ENCODE data around the gene KSR1.

DNA sequence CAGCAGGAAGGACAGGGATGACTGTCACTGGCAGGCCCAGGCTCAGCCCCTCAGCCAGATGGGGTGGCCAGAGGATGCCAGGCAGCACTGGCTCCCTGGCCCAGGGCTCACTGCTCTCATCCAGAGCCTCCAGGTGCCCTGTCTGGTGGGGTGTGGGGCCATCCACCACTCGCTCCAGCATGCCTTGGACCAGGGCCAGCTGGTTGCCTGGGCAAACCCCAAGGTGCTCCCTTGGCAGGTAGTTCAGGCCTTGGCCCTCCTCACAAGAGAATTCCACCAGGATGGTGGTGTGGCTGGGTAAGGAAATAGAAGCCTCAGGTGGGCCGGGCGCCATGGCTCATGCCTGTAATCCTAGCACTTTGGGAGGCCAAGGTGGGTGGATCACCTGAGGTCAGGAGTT, 204.2 kb downstream of the KSR1 start:
- TF ChIP-seq EZH2phosphoT487 (IDR thresholded peaks at IDR 0.05; ENCODE audit: unreplicated experiment) (no peak), CTCF (conservative IDR thresholded peaks at IDR 0.05; ENCODE audit: low read depth in 2 of 2) (no peak)
